Lower leg skin (tissue), 3 donors: ENCODE measurements around the gene ARHGAP15.

Source experiments
- CTCF ChIP-seq, 3 donors: fragments of 450-650 bp; IDR thresholded peaks; one replicate each; pipeline ENCODE4 v1.5.1; 2016; ENCODE audit warnings: antibody characterized with exemption in 3 of 3, mild to moderate bottlenecking in 3 of 3, moderate library complexity in 2 of 3
- POLR2A ChIP-seq, 2 donors: fragments of 450-650 bp; IDR thresholded peaks; one replicate each; pipeline ENCODE4 v1.6.1; 2016 to 2017; ENCODE audit warnings: antibody characterized with exemption in 2 of 2, mild to moderate bottlenecking in 1 of 2, moderate library complexity in 1 of 2

GRCh38 chr2:143140864-143141661 lies 11.8 kb downstream of the ARHGAP15 start:
- TF ChIP-seq CTCF (IDR thresholded peaks at IDR 0.05) = no peak
- no peak for TF ChIP-seq POLR2A (IDR thresholded peaks at IDR 0.05)
